Measurements from ENCODE around the gene CELF2. TPM values are rescaled to one million over a fixed set of nuclear protein-coding genes. Genes with fewer than 3 reads are reported as not detected.

CELF2 gene
- total RNA-seq, 1 experiment from 2014 or later: 28.7 TPM

- Histone ChIP-seq H3K18ac (ENCODE audit: insufficient read length, low read depth, low read length) (no peak overlapping the region), H2AFZ (ENCODE audit: low read length) (no peak overlapping the region), H4K20me1 (ENCODE audit: control insufficient read depth, insufficient read depth, insufficient read length) (no peaks in the 10 kb centered on the region), H3K4me1 (ENCODE audit: insufficient read depth, low read length) (no peaks in the 10 kb centered on the region), H3K27me3 (ENCODE audit: insufficient read depth, low read length) (no peaks in the 10 kb centered on the region), H4K8ac (replicated peaks; ENCODE audit: insufficient read length, low read depth, low read length) (no peak overlapping the region), H3K9ac (ENCODE audit: extremely low read depth, insufficient read length, low read length) (no peak overlapping the region), H3K79me1 (ENCODE audit: insufficient read depth, low read depth, low read length, poor library complexity, severe bottlenecking) (no peaks in the 10 kb centered on the region), H2BK120ac (ENCODE audit: low read depth, low read length, poor library complexity, severe bottlenecking) (no peak overlapping the region), H3K56ac (ENCODE audit: insufficient read length, low read depth, low read length) (no peak overlapping the region), H3K14ac (ENCODE audit: insufficient read depth, low read length) (no peak overlapping the region), H3K4ac (ENCODE audit: low read depth, low read length) (no peak overlapping the region), H3K27ac (ENCODE audit: insufficient read length, low read depth, low read length) (no peak overlapping the region), H3K79me2 (ENCODE audit: insufficient read depth, low read length) (no peaks in the 10 kb centered on the region), H3K23me2 (ENCODE audit: insufficient read length, low read depth, low read length, poor library complexity, severe bottlenecking) (no peaks in the 10 kb centered on the region), H2AK5ac (ENCODE audit: insufficient read length, low read length) (no peak overlapping the region), H3K9me3 (ENCODE audit: control insufficient read depth, low read depth, low read length) (no peaks in the 10 kb centered on the region), H2BK12ac (ENCODE audit: insufficient read length, low read depth, low read length) (no peak overlapping the region), H4K91ac (ENCODE audit: insufficient read length, low read depth, low read length) (no peak overlapping the region), H2BK15ac (ENCODE audit: low read depth, low read length) (no peak overlapping the region), H2BK5ac (ENCODE audit: insufficient read length, low read length) (no peak overlapping the region), H3T11ph (ENCODE audit: low read length) (no peak overlapping the region), H3K23ac (ENCODE audit: insufficient read length, low read depth, low read length) (no peak overlapping the region), H2BK20ac (ENCODE audit: low read depth, low read length, poor library complexity, severe bottlenecking) (no peak overlapping the region), H3K4me2 (ENCODE audit: insufficient read depth, insufficient read length, low read length) (no peak overlapping the region), H4K5ac (ENCODE audit: insufficient read length, low read depth, low read length) (no peak overlapping the region)
- no peak for TF ChIP-seq CTCF (conservative IDR thresholded peaks at IDR 0.05)
- Mint-ChIP-seq H3K27me3 (ENCODE audit: low read depth) (no peaks in the 10 kb centered on the region), H3K4me1 (peaks cover 15 to 26% of the 10 kb centered on the region in 2 experiments), H3K4me3 (no peak overlapping the region), H3K9me3 (no peaks in the 10 kb centered on the region; a peak in 1 of 5 replicates), H3K27ac (no peak overlapping the region), H3K36me3 (ENCODE audit: insufficient read depth in 1 of 3, low read depth in 3 of 3) (peaks cover 0 to 22% (median 16%) of the 10 kb centered on the region in 3 experiments; a peak in 5 of 7 replicates)
- DNase-seq: no peak
- no CpG with 5 or more reads among the region's 3 CpGs for WGBS (ENCODE audit: extremely low coverage, insufficient read length, low lambda C conversion rate)
Measured at GRCh38 chr10:11263767-11264166, 246.1 kb downstream of the CELF2 start.
